ENCODE data around the gene TATDN2. TPM values are rescaled to one million over a fixed set of nuclear protein-coding genes. Genes with fewer than 3 reads are reported as not detected.

Gene TATDN2
- total and polyA plus RNA-seq, 2 experiments from 2014 or later = 4.8 to 19.1 TPM

GRCh38 chr3:10198761-10199649 is 49.3 kb upstream of the TATDN2 start:
- Histone ChIP-seq H3K79me2 (replicated peaks; ENCODE audit: insufficient read depth) (no peaks in the 10 kb centered on the region), H3K4me1 (ENCODE audit: insufficient read depth) (0 out of 2 replicates have a peak, but pooled peaks cover 7% of the 10 kb centered on the region), H3K4me2 (no peak overlapping the region), H3K27ac (ENCODE audit: low read depth) (no peak overlapping the region), H3K27me3 (ENCODE audit: insufficient read depth) (no peaks in the 10 kb centered on the region), H3K36me3 (ENCODE audit: insufficient read depth) (no peaks in the 10 kb centered on the region), H3K4me3 (no peak overlapping the region), H3K9me2 (ENCODE audit: insufficient read depth) (no peaks in the 10 kb centered on the region), H4K20me1 (replicated peaks; ENCODE audit: insufficient read depth) (no peaks in the 10 kb centered on the region; the same call in 1 of the 2 replicates), H2AFZ (no peak overlapping the region), H3F3A (replicated peaks; ENCODE audit: low read depth) (no peaks in the 10 kb centered on the region)
- Mint-ChIP-seq H3K36me3 (ENCODE audit: low read depth) (no peaks in the 10 kb centered on the region; the same call in 2 of the 3 replicates), H3K4me1 (peaks cover 10% of the 10 kb centered on the region; the same call in 2 of the 3 replicates), H3K4me3 (no peak overlapping the region), H3K27ac (no peak overlapping the region), H3K9me3 (no peaks in the 10 kb centered on the region), H3K27me3 (ENCODE audit: insufficient read depth, low read depth, poor library complexity) (peaks cover 2% of the 10 kb centered on the region)
- TF ChIP-seq CTCF (conservative IDR thresholded peaks at IDR 0.05; ENCODE audit: low read depth in 2 of 2) (no peak), CREB1 (CRISPR knock-in tag; IDR thresholded peaks at IDR 0.05; ENCODE audit: low read depth) (no peak), NANOG (IDR thresholded peaks at IDR 0.05; ENCODE audit: borderline replicate concordance) (no peak), ZNF462 (CRISPR knock-in tag; IDR thresholded peaks at IDR 0.05) (no peak), STAT1 (IDR thresholded peaks at IDR 0.05; ENCODE audit: unreplicated experiment) (no peak), EZH2 (IDR thresholded peaks at IDR 0.05; ENCODE audit: low read depth, unreplicated experiment) (no peak), ZNF114 (CRISPR knock-in tag; IDR thresholded peaks at IDR 0.05) (no peak), JUNB (IDR thresholded peaks at IDR 0.05; ENCODE audit: unreplicated experiment) (no peak), REST (IDR thresholded peaks at IDR 0.05; ENCODE audit: unreplicated experiment) (no peak), ETS1 (IDR thresholded peaks at IDR 0.05) (no peak), ZNF331 (CRISPR knock-in tag; IDR thresholded peaks at IDR 0.05; ENCODE audit: low read depth) (no peak), POLR2AphosphoS5 (IDR thresholded peaks at IDR 0.05; ENCODE audit: low read depth) (no peak), EZH2phosphoT487 (IDR thresholded peaks at IDR 0.05; ENCODE audit: unreplicated experiment) (no peak)
- ATAC-seq (peak; percentile 40), DNase-seq (ENCODE audit: low spot score) (no peak)

Measured in GM23338 (cell line).